Transverse colon (tissue), 4 donors: ENCODE results near the gene MDN1. TPM values are rescaled to one million over a fixed set of nuclear protein-coding genes. Genes with fewer than 3 reads are reported as not detected.

Experiments used
- DNase-seq: peaks from one replicate; pipeline ENCODE4 v3.0.0-alpha.2; 2019
- H3K27ac ChIP-seq, 4 donors: fragments of 200-600 bp; sonication (generic); 2 replicates each; pipeline ENCODE4 v1.5.1; 2016 to 2018; ENCODE audit warnings: inconsistent platforms in 4 of 4
- H3K27me3 ChIP-seq: fragments of 200-600 bp; sonication (generic); 2 replicates; pipeline ENCODE4 v1.5.1; 2017; ENCODE audit warnings: inconsistent platforms
- H3K36me3 ChIP-seq, 4 donors: fragments of 200-600 bp; sonication (generic); 2 replicates each; pipeline ENCODE4 v1.5.1; 2017 to 2019; ENCODE audit warnings: inconsistent platforms in 4 of 4
- H3K4me1 ChIP-seq, 4 donors: fragments of 200-600 bp; sonication (generic); 2 replicates each; pipeline ENCODE4 v1.5.1; 2017 to 2020; ENCODE audit warnings: inconsistent platforms in 4 of 4
- H3K4me3 ChIP-seq, 4 donors: fragments of 200-600 bp; sonication (generic); 1 replicate in 1 of 4; 2 replicates in 3 of 4; pipeline versions ENCODE4 v1.5.1 to v1.6.1; 2017 to 2019; ENCODE audit warnings: inconsistent platforms in 4 of 4
- H3K9me3 ChIP-seq, 2 donors: fragments of 200-600 bp; sonication (generic); 2 replicates each; pipeline ENCODE4 v1.5.1; 2017 to 2019; ENCODE audit warnings: inconsistent platforms in 2 of 2
- EP300 ChIP-seq: sonication (generic); formaldehyde crosslinking; IDR thresholded peaks from one replicate; pipeline ENCODE4 v1.6.1; 2017; ENCODE audit warnings: antibody characterized with exemption, low read depth
- POLR2A ChIP-seq: fragments of 450-650 bp; IDR thresholded peaks from one replicate; pipeline ENCODE4 v1.6.1; 2016; ENCODE audit warnings: antibody characterized with exemption, mild to moderate bottlenecking, moderate library complexity
- POLR2AphosphoS5 ChIP-seq, 3 donors: sonication (generic); formaldehyde crosslinking; IDR thresholded peaks; one replicate each; pipeline ENCODE4 v1.6.1; 2016; ENCODE audit warnings: antibody characterized with exemption in 3 of 3
- WGBS, 2 donors: methylation state at CpG; one replicate each; pipeline ENCODE4 v1.1.5; 2018; ENCODE audit warnings: low coverage in 1 of 2; 5-methylcytosine and 5-hydroxymethylcytosine counted together
- in situ Hi-C, 4 donors: fragments of 200-750 bp; cut with MboI; loops; one replicate each; pipeline versions ENCODE4 v1.15.0 to v1.15.1; 2017; ENCODE audit warnings: low sequenced_read_pairs in 3 of 4, low pct_ligation_motif_present in 1 of 4, low pct_unique_long_range_greater_than_20kb in 1 of 4
- intact Hi-C: fragments of 100-400 bp; cut with DNase I; formaldehyde crosslinking; loops from one replicate; pipeline ENCODE4 v1.15.1; 2023; ENCODE audit warnings: low total_unique reads
- total RNA-seq, 4 donors: library from RNA; depleted of rRNA; stranded (reverse); fragments of >200 nt; gene quantifications; one replicate each; pipeline ENCODE4 v1.1.0, GENCODE V29; 2016
- TF ChIP-seq, protein P1 (sequence below), 5 experiments: fragments of 200-600 bp in 3 of 5; fragments of 450-650 bp in 2 of 5; sonication (generic) in 3 of 5; IDR thresholded peaks; 1 replicate in 2 of 5; 2 replicates in 3 of 5; pipeline ENCODE4 v1.5.1; 2016 to 2017; ENCODE audit warnings: antibody characterized with exemption in 5 of 5, inconsistent platforms in 3 of 5, mild to moderate bottlenecking in 2 of 5, moderate library complexity in 1 of 5

MDN1 gene
- total RNA-seq, 4 donors from 2014 or later: 16.8 to 30.8 (median 24.0) TPM

DNA sequence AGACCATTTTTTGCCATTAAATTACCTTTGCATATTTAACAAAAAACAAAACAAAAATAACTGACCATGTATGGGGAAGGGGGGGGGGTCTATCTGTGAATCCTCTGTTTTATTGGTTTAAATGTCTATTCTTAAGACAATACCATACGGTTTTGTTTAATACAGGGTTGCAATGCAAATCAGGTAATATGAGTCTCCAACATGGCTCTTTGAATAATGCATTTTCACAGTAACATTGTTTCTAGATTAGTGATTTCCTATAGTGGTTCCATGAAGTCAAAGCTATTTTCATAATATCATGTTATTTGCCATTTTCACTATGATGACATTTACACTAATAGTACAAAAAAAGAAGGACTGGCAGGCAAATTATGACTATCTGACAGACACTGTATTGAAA is 116.3 kb downstream of the MDN1 start:
- H3K4me3 ChIP-seq: no peak overlapping the region
- WGBS, 2 donors: 91 to 93% methylated on average over 1 of the region's 1 CpG
- no peaks in the 10 kb centered on the region for H3K27me3 ChIP-seq
- TF ChIP-seq POLR2AphosphoS5 (IDR thresholded peaks at IDR 0.05) (no peak), EP300 (no peak), POLR2A (no peak)
- TF ChIP-seq, protein P1, sequence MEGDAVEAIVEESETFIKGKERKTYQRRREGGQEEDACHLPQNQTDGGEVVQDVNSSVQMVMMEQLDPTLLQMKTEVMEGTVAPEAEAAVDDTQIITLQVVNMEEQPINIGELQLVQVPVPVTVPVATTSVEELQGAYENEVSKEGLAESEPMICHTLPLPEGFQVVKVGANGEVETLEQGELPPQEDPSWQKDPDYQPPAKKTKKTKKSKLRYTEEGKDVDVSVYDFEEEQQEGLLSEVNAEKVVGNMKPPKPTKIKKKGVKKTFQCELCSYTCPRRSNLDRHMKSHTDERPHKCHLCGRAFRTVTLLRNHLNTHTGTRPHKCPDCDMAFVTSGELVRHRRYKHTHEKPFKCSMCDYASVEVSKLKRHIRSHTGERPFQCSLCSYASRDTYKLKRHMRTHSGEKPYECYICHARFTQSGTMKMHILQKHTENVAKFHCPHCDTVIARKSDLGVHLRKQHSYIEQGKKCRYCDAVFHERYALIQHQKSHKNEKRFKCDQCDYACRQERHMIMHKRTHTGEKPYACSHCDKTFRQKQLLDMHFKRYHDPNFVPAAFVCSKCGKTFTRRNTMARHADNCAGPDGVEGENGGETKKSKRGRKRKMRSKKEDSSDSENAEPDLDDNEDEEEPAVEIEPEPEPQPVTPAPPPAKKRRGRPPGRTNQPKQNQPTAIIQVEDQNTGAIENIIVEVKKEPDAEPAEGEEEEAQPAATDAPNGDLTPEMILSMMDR (IDR thresholded peaks at IDR 0.05): no peak
- DNase-seq: no peak
- no peaks in the 10 kb centered on the region for H3K4me1 ChIP-seq
- in situ Hi-C loops (no loop called here), intact Hi-C loops (no loop called here)
- peaks cover 0 to 59% (median 19%) of the 10 kb centered on the region in 4 donors for H3K36me3 ChIP-seq
- no peak overlapping the region for H3K27ac ChIP-seq
- no peaks in the 10 kb centered on the region for H3K9me3 ChIP-seq

DNA sequence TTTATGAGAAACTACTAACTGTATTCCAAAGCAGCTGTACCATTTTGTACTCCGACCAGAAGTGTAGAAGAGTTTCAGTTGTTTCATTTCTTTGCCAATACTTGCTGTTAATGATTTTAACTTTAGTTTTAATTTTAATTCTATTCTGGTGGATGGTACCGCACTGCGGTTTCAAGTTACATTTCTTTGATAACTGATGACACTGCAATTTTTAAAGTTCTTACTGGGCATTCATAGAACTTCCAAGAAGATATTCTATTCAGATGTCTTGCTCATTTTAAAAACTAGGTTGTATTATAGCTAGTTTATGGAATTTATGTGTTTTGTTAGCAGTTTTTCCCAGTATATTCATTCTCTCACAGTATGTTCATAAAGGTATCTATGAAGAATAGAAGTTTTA is 117.2 kb downstream of the MDN1 start:
- intact Hi-C loops: no loop called here
- no peak for DNase-seq
- WGBS, 2 donors: 94% methylated on average over 3 of the region's 3 CpGs

DNA sequence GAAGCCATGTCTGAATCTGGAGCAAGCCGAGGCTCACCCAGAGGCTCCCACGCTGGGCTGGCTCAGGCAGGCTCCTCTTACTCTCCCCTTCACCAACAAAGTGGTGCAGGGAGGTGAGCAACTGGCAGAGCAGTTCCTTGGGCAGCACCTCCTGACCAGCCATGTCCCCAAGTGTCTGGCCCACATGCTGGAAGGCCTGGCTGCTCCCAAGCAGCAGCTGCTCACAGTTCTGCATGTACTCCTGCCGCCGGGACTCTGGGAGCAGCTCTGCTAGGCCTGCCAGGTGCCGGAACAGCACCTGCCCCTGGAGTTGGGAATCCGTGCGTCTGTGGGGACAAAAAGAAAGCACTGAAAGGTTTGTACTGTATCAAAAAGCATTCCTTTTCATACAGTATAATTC is 123.9 kb downstream of the MDN1 start:
- H3K4me3 ChIP-seq: no peak overlapping the region
- in situ Hi-C loops: no loop called here
- H3K4me1 ChIP-seq: no peaks in the 10 kb centered on the region
- WGBS, 2 donors: 98 to 100% methylated on average over 3 to 7 of the region's 7 CpGs
- no peak overlapping the region for H3K27ac ChIP-seq
- no peaks in the 10 kb centered on the region for H3K27me3 ChIP-seq
- peaks cover 0 to 69% (median 24%) of the 10 kb centered on the region in 4 donors for H3K36me3 ChIP-seq
- no peaks in the 10 kb centered on the region for H3K9me3 ChIP-seq
- no peak for DNase-seq
- TF ChIP-seq, protein P1 (IDR thresholded peaks at IDR 0.05): no peak
- TF ChIP-seq EP300 (no peak), POLR2A (no peak), POLR2AphosphoS5 (IDR thresholded peaks at IDR 0.05) (no peak)
- intact Hi-C loops: no loop called here

More for the DNA sequence above, 117.2 kb downstream of the MDN1 start:
- H3K27me3 ChIP-seq: no peaks in the 10 kb centered on the region
- H3K27ac ChIP-seq: no peak overlapping the region
- no peaks in the 10 kb centered on the region for H3K9me3 ChIP-seq
- TF ChIP-seq EP300: no peak
- TF ChIP-seq POLR2AphosphoS5 (IDR thresholded peaks at IDR 0.05): no peak
- no peak for TF ChIP-seq POLR2A
- TF ChIP-seq, protein P1 (IDR thresholded peaks at IDR 0.05): no peak
- H3K4me3 ChIP-seq: no peak overlapping the region
- H3K4me1 ChIP-seq: no peaks in the 10 kb centered on the region
- in situ Hi-C loops: no loop called here
- H3K36me3 ChIP-seq: peaks cover 0 to 56% (median 18%) of the 10 kb centered on the region in 4 donors

DNA sequence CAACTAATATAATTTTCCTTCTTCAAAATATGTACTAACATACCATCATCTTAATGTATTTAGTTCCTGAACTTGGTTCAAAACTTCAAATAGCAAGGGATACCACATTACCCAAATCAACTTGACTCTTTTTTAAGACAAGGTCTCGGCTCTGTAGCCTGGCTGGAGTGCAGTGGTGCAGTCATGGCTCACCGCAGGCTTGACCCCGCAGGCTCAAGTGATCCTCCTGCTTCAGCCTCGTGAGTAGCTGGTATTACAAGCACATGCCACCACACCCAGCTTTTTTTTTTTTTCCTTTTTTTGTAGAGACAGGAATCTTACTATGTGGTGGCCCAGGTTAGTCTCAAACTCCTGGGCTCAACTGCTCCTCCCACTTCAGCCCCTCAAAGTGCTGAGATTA is 125.2 kb downstream of the MDN1 start:
- no peak for DNase-seq
- Histone ChIP-seq H3K27me3 (no peaks in the 10 kb centered on the region), H3K4me1 (no peaks in the 10 kb centered on the region), H3K36me3 (peaks cover 0 to 69% (median 25%) of the 10 kb centered on the region in 4 donors), H3K4me3 (no peak overlapping the region), H3K9me3 (no peaks in the 10 kb centered on the region), H3K27ac (no peak overlapping the region)
- TF ChIP-seq EP300: no peak
- no peak for TF ChIP-seq POLR2A
- TF ChIP-seq, protein P1 (IDR thresholded peaks at IDR 0.05): no peak
- TF ChIP-seq POLR2AphosphoS5 (IDR thresholded peaks at IDR 0.05): no peak
- intact Hi-C loops: no loop called here
- WGBS, 2 donors: 91% methylated on average over 4 of the region's 4 CpGs; no CpG with 5 or more reads in 1 of the 2 donors
- in situ Hi-C loops: no loop called here
